EL (cell line): ENCODE results near the gene ADCY5.
"Not testable (repeated sequence)": the region's sequence is repeated elsewhere in the genome, so short reads cannot be mapped to it uniquely, and the experiment has no call there.

Experiments
- DNase-seq: peaks from one replicate; pipeline ENCODE4 v3.0.0-alpha.2; 2016

The ADCY5 gene

DNA sequence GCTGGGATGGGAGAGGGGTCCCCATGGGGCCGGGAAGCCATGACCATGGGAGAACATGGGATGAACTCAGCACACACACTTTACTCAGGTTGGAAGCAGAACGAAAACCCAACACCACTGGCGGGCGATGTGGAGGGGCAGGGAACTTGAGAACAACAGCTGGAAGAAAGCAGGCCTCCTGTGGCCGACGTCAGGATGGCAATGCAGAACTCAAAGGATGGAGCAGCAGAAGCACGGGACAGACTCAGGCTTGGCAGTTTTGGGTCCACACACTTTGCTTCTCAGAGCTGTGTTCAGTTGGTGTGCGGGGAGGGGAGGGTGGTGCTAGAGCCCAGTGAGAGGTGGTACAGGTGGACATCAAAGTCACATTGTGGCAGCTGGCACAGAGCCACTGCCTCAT is 166.4 kb downstream of the ADCY5 start:
- no peak for DNase-seq

- DNase-seq, result no peak
These were observed 167.0 kb downstream of the ADCY5 start for GRCh38 chr3:123281929-123282328.

DNA sequence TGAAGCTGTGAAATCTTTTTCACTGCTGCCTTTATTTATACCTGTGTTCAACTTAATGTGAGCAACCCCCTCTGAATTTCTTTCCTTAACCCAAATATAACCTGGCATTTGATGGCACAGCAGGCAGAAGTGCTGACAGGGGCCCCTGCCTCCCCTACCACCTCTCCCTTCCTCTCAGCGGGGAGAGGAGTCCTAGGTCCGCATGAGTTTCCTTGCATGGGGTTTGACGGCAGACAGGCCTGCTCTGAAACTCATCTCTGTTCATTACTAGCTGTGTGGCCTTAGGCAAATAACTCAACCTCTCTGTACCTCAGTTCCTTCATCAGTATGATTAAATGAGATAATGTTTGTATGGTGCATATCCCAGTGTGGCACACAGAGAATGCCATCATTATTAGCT is 167.5 kb downstream of the ADCY5 start:
- DNase-seq, result no peak

DNA sequence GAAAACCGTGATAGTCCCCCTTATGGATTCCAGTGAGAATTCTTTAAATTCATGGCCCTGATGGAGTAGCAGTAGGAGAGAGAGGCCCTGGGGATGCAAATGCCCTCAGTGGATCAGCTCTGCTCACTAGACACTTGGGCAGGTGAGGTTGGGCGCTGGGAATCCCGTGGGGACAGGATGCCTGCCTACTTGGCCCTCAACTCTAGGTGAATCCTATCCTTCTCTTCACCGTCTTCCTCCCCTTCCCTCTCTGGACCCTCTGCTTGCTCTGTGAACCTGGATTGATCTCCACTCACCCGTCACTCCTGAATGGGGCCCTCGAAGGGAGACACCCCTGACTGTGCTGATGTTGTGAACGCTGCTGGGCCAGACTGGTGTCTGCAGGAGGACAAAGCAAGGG is 169.8 kb downstream of the ADCY5 start:
- no peak for DNase-seq

DNA sequence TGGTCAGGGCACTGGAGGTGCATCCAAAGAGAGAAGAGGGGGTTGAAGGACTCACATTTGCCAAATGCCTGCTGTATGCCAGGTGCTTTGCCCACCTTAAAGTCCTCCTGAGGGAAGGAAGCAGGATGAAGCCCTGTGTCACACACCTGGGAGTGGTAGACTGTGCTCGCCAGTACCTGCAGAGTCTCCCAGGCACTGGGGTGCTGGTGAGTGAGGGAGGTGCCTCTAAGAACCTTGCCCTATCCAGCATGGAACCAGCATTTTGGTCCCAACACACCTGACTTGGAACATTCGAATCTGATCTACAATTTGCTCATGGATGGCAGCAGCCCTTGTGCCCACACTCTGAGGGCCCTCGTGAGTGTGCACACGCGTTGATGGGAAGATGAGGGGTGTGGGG is 170.4 kb downstream of the ADCY5 start:
- no peak for DNase-seq

DNA sequence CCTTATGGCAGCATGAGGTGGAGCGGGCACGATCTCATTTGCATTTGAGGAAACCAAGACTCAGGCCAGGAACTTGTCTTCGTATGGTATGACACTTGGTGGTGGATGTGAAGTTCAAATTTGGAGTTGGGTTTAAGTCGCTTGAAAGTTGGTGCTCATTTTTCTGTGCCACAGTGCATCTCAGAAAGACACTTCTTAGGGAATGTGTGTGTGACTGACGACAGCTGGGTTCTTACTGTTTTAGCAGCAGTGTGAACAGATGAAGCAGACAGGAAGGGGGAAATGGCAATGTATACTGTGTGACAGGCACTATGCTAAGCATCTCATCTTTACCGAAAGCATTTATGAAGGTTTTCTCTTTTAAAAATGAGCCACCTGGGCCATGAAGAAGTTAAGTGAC is 171.8 kb downstream of the ADCY5 start:
- DNase-seq, result no peak

DNA sequence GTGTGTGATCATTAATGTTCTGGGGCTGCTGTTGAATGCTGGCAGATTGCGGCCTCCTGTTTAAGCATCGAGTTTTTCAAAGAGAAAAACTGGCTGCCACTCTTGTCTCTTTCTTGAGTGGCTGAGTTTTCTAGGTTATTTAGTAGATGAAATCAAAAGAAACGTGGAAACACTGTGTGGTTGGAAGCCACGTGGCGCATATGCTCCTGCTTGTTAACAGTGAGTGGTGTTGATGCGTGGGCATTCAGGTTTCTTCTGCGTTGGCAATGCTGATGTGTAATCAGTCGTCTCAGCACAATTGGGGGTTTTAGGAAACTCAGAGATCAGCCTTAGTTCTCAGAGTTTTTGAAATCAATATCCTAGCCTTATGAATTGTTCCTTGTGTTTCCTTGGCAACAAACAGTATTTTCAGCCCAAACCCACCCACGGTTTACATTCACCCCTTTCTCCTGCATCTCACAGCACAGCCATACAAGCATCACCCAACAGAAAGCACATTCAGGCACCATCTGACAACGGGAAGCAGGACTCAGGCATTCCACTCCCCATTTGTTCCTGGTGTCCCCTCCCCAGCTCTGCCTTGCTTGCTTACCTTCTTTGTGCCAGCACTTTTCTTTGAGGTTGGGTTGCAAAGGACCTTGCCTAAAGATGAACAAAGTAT is 172.4 kb downstream of the ADCY5 start:
- no peak for DNase-seq

DNA sequence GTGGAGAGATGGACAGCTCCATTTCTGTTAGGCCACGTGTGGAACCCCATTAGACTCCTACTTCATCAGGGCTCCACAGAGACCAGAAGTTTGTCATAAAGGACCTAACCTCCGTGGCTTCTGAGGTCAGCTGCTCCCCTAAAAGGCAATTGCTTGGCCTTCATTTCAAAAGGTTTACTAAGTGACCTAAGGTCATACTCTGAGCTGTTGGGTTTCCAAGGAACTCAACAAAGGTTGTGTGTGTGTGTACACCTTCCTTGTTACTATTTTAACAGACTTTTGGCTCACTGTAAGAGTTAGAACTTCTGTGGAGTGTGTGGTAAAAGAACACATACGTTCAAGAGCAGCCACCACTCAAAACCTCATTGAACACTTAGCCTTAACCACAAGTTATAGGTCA is 173.2 kb downstream of the ADCY5 start:
- no peak for DNase-seq

DNA sequence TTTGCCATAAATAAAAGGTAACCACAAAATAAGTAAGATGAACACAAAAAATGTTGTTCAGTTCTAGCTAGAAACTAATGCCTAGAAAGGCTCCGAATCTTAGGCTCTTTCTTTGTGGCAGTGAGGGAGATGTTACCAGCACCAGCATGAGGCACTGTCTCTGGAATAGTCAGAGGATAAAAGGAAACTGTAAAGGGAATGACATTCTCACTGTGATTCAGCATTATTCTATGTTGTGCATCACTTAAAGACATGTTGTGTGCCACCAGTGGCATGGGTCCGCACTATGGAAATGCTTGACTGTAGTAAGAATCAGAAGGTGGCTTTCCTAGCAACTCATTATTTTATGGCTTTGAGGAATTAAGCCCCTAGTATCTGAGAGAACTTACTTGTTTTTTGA is 176.3 kb downstream of the ADCY5 start:
- DNase-seq, result peak; percentile 54

DNA sequence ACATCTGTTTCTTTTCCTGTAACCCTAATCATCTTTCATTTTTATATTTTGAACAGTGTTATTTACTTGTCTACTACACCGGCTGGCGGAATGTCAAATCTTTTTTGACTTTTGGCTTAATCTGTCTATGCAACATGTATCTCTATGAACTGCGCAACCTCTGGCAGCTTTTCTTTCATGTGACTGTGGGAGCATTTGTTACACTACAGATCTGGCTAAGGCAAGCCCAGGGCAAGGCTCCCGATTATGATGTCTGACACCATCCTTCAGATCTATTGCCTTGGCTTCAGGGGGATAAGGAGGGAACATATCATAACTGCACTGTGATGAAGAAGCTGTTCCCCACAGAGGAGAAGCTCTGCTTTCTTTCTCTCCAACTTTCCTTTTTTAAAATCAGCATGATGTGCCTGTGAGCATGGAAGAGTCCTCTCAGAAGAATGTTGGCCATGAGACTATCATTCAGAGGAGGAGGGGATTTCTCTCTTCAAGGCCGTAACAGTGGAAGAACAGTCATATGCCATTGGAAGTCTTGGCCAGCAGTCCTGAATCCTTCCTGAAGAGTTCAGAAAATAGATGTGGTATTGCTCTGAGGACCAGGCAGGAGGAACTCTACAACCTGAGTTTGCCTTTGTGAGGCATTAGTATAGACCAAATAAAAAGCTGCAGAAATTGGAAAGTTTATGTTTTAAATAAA is 177.3 kb downstream of the ADCY5 start:
- DNase-seq, result no peak

DNA sequence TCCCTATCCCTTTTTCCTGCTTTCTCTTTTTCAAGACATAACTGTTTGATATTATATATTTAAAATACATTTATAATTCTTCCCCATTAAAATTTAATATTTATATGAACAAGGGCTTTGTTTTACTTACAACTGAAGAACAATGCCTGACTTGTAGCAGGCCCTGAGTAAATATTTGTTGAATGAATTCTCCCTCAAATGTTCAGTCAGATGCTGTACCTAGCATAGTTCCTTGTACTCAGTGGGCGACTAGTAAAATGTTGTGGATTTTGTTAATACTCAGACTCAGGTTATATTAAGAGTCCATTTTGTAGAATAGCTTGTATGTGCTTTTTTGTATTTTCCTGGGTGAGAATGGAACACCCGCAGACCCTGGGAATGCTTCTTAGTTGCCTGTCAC is 178.1 kb downstream of the ADCY5 start:
- DNase-seq, result no peak

DNA sequence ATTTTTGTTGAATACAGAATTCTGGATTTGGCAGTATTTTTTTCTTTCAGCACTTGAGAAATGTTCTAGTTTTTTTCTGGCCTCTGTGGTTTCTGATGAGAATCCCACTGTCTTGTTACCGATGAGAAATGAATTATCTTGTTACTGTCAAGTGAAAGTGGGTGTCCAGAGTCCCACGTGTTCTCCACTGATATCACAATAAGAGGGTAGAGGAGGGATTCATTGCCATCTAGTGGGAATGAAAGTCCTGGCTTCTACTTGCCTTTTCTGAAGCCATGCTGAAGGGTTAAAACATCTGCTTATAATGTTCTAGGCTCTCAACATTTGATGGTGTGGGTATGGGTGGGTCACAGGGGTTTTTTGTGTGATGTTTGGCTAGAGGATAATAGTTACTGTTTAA is 181.1 kb downstream of the ADCY5 start:
- DNase-seq, result no peak

DNA sequence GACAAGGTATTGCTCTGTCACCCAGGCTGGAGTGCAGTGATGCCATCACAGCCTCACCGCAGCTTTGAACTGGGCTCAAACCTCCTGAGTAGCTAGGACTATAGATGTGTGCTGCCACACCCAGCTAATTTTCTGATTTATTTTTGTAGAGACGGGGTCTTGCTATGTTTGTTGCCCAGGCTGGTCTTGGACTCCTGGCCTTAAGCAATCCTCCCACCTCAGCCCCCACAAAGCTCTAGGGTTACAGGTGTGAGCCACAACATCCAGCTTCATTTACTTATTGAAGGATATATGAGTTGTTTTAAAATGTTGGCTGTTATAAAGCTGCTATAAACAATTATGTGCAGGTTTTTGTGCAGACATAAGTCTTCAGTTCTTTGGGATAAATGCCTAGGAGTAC is 184.9 kb downstream of the ADCY5 start:
- no peak for DNase-seq

DNA sequence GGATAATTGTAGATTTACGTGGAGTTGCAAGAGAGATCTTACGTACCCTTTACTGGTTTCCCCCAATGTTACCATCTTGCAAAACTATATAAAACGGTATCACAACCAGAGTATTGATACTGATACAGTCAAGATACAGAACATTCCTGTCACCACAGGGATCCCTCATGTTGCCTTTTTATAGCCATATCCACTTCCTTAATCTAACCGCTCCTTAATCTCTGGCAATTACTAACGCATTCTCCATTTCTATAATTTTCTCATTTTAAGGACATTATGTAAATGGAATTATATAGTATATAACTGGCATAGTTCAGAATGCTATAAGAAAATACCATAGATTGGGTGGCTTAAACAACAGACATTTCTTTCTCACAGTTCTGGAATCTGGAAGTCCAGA is 186.0 kb downstream of the ADCY5 start:
- DNase-seq, result no peak

GRCh38 chr3:123262226-123262625 is 186.7 kb downstream of the ADCY5 start:
- DNase-seq, result no peak

GRCh38 chr3:123261666-123262065 is 187.2 kb downstream of the ADCY5 start:
- DNase-seq, result no peak

- peak; percentile 50 for DNase-seq
These were observed 190.0 kb downstream of the ADCY5 start for GRCh38 chr3:123258811-123259420.

DNA sequence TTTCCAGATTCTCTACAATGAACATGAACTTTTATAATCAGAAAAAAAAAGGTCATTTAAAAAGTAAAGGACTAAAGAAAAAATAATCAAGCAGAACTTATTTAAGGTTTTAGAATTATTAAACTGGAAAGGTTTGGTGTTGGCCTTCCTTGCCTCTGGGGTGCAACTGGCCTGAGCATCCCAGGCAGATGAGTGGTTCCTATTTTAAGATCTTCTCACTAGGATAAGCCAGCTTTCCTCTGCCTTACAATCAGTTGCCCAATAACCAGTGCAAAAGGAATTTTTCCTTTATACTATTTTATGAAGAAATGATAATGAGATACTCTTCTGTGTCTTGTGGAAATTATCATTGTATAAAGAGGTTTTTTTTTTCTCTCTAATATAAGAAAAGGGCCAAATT is 190.5 kb downstream of the ADCY5 start:
- no peak for DNase-seq

- DNase-seq, result no peak
These were observed 192.6 kb downstream of the ADCY5 start for GRCh38 chr3:123256256-123256655.

GRCh38 chr3:123246866-123247265 is 202.0 kb downstream of the ADCY5 start:
- no peak for DNase-seq

DNA sequence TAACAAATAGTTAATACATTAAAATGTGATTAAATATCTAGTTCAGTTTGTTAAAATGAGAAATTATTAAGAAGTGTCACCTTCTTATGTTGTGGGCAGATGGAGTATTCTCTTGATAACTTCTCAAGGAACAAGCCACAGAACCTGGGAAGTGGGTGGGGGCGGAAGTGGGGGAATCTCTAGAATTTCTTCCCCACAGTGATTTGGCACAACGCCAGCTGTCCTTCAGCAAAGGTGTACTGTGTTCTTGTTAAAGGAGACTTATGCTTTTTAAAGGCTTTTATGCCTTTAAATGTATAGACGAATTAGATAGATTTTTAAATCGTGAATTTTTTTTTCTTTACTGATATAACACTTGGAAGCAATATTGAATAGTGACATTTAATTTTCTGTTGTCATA is 204.8 kb downstream of the ADCY5 start:
- no peak for DNase-seq

DNA sequence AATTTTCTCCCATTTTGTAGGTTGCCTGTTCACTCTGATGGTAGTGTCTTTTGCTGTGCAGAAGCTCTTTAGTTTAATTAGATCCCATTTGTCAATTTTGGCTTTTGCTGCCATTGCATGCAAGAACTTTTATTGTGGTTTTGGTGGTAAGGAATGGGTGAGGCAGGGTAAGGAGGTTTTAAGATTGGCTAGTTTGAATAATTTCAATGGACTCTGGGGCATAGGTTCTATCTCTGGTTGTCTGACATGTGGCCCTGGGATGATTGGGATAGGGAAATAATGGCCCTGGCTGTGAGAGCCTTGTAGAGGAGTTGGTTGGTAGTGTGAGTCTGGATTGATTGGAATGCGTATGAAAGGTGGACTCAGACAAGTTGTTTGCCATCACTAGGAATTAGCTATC is 209.1 kb downstream of the ADCY5 start:
- DNase-seq, result no peak

- not testable (repeated sequence) for DNase-seq
These were observed 209.7 kb downstream of the ADCY5 start for GRCh38 chr3:123239186-123239585.

DNA sequence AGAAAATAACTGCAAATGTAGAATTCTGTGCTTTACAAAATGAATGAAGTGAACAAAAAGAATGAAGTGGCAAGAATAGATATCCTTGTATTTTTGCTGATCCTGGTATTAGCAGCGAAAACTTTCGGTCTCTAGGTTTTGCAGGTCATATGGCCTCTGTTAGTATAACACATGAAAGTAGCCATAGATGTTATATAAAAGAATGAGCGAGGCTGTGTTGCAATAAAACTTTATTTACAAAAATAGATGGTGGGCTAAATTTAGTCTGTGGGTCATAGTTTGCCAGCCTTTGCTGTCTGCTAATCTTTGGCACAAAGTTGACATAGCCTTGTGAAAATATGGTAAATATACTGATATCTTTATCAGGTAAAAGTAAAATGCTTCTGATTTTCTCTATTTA is 212.0 kb downstream of the ADCY5 start:
- DNase-seq, result no peak
